Measurements from ENCODE around the gene TBC1D21. TPM values are rescaled to one million over a fixed set of nuclear protein-coding genes. Genes with fewer than 3 reads are reported as not detected.

Gene TBC1D21
- total RNA-seq, 2 donors from 2014 or later: not detected

DNA sequence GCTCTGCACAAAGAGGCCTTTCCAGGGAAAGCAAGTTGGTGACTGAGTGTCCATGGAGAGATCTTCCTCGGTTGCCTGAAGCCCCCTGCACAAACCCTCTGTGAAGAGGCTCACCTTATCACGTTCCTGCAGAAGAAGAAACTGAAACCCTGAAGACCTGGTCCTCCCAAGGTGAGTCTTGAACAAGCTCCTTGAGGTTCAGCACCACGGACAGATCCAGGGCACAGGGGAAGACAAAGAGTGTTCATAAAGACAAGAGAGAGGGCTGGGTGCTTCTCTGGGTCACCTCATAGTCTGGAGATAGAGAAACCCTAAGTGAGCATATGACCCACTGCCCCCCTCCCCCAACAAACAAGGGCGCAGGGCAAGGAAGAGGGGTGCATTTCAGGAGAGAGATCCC, 21.7 kb upstream of the TBC1D21 start:
- DNase-seq (ENCODE audit: low spot score): no peak
- H3K4me1 ChIP-seq (ENCODE audit: control insufficient read depth in 1 of 2, low read depth in 2 of 2): no peaks in the 10 kb centered on the region
- TF ChIP-seq, protein P1, sequence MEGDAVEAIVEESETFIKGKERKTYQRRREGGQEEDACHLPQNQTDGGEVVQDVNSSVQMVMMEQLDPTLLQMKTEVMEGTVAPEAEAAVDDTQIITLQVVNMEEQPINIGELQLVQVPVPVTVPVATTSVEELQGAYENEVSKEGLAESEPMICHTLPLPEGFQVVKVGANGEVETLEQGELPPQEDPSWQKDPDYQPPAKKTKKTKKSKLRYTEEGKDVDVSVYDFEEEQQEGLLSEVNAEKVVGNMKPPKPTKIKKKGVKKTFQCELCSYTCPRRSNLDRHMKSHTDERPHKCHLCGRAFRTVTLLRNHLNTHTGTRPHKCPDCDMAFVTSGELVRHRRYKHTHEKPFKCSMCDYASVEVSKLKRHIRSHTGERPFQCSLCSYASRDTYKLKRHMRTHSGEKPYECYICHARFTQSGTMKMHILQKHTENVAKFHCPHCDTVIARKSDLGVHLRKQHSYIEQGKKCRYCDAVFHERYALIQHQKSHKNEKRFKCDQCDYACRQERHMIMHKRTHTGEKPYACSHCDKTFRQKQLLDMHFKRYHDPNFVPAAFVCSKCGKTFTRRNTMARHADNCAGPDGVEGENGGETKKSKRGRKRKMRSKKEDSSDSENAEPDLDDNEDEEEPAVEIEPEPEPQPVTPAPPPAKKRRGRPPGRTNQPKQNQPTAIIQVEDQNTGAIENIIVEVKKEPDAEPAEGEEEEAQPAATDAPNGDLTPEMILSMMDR (IDR thresholded peaks at IDR 0.05): no peak
- no peaks in the 10 kb centered on the region for H3K9me3 ChIP-seq
- ATAC-seq (ENCODE audit: insufficient number of reproducible peaks, low FRiP score, low read depth): no peak
- H3K36me3 ChIP-seq: no peaks in the 10 kb centered on the region
- H3K27ac ChIP-seq: no peak overlapping the region
- no peak overlapping the region for H3K4me3 ChIP-seq
- no peaks in the 10 kb centered on the region for H3K27me3 ChIP-seq (replicated peaks; ENCODE audit: insufficient read depth)

DNA sequence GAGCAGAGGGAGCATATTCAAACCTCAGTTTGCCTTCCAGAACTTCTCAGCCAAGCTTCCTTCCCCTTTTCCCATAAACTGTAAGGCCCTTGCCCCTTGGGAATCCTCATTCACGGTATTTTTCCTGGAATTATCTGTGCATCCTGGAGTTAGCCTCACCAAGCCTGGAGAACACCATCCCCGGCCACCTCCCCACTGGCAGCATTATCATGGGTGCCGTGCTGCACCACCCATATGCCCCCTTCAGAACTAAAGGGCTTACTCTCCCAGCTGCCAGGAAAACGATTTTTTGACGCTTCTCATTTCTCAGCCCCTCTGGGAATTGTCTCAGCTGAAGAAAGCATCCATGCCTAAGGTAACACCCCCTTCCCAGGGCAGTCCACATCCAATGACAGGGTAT, 20.9 kb upstream of the TBC1D21 start:
- no peak overlapping the region for H3K27ac ChIP-seq
- DNase-seq (ENCODE audit: low spot score): no peak
- no peaks in the 10 kb centered on the region for H3K4me1 ChIP-seq (ENCODE audit: control insufficient read depth in 1 of 2, low read depth in 2 of 2)
- no peak for ATAC-seq (ENCODE audit: insufficient number of reproducible peaks, low FRiP score, low read depth)
- H3K27me3 ChIP-seq (replicated peaks; ENCODE audit: insufficient read depth): no peaks in the 10 kb centered on the region
- TF ChIP-seq, protein P1 (IDR thresholded peaks at IDR 0.05): no peak
- H3K9me3 ChIP-seq: no peaks in the 10 kb centered on the region
- no peak overlapping the region for H3K4me3 ChIP-seq
- H3K36me3 ChIP-seq: no peaks in the 10 kb centered on the region

DNA sequence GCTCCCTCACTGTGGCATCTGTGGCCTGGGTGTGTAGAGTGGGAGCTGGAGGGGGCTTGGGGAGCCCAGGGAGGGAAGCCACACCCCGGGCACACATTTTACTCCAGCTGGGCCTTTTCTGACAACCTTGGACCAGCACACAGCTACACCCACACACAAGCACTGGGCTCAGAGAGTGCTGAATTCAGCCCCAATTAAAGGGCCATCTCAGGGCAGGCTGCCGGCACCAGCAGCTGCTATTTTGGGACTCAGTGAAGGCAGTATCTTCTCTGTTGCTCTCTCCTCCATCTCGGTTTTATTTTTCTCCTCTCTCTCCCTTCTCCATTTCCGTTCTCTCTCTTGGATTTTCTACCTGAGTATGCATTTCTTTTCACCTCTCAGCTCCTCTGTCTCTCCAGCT, 19.1 kb upstream of the TBC1D21 start:
- DNase-seq (ENCODE audit: low spot score) (no peak), ATAC-seq (ENCODE audit: insufficient number of reproducible peaks, low FRiP score, low read depth) (no peak)
- Histone ChIP-seq H3K9me3 (no peaks in the 10 kb centered on the region), H3K36me3 (no peaks in the 10 kb centered on the region), H3K27me3 (replicated peaks; ENCODE audit: insufficient read depth) (no peaks in the 10 kb centered on the region), H3K4me3 (no peak overlapping the region), H3K4me1 (ENCODE audit: control insufficient read depth in 1 of 2, low read depth in 2 of 2) (no peaks in the 10 kb centered on the region), H3K27ac (no peak overlapping the region)
- TF ChIP-seq, protein P1 (IDR thresholded peaks at IDR 0.05): no peak

DNA sequence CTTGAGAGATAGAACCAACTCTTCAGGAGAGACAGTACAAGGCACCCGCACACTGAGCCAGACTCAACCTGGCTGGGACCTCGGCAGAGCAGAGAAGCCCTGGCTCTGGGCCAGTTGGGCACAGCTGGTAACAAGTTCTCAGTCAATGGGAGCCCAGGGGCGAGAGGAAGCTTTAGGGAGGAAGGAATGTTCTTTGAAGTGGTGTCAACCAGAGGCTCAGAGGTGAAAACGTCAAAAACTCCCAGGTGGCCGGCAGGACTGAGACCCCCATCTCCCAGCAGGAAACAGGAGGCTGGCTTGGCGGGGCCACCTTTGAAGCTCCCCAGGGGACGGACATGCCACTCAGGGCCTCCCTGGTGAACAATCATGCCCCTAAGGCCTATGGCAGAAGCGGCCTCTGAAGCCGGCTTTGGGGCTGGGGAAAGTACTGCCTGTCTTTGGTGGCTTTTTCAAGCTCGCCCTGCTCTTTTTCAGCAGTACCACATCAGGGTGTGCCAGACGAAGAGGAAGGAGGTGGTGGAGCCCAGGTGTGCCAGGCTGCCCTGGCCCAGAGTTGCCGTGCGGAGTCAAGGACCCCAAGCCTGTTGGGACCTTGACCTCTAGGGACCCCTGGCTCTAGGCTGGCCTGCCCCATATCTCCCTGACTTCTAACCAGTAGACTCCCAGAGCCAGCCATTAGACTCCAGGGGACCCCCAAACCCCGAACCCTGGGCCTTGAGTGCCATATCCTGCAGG, 16.7 kb upstream of the TBC1D21 start:
- no peak for ATAC-seq (ENCODE audit: insufficient number of reproducible peaks, low FRiP score, low read depth)
- DNase-seq (ENCODE audit: low spot score): no peak
- H3K4me1 ChIP-seq (ENCODE audit: control insufficient read depth in 1 of 2, low read depth in 2 of 2): no peaks in the 10 kb centered on the region
- H3K27ac ChIP-seq: no peak overlapping the region
- no peaks in the 10 kb centered on the region for H3K9me3 ChIP-seq
- H3K4me3 ChIP-seq: no peak overlapping the region
- TF ChIP-seq, protein P1 (IDR thresholded peaks at IDR 0.05): no peak
- no peaks in the 10 kb centered on the region for H3K36me3 ChIP-seq
- H3K27me3 ChIP-seq (replicated peaks; ENCODE audit: insufficient read depth): no peaks in the 10 kb centered on the region

DNA sequence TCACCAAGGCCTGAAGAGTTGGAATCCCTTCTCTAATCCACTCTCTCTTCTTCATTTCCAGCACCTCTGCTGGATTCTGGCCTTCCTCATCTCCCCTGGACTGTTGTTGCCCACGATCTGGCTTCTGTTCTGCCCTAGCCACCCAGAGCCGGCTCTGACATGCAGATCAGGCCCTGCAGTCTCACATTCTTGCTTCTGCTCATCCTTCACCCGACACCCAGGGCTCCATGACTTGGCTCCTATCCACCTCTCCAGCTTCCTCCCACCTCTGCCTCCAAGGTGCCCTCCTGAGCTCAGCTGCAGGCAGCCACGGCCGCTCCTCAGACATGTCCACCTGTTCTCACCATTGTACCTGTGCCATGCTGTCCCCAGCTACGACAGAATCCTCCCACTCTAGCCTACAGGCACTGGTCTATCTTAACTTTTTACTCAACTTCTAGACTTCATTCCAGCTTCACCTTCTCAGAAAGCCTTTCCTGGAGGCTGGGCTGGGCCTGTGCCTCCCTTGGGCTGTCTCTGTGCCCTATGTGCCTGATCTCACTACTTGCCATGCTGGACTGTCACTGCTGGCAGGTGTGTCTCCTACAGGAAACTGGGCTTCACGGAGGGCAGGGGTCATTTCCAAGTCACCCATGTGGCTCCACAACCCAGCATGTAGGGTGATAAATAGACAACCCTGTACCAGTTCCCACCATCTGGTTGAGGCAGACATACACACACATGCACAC, 16.0 kb upstream of the TBC1D21 start:
- Histone ChIP-seq H3K27ac (no peak overlapping the region), H3K9me3 (no peaks in the 10 kb centered on the region), H3K4me3 (no peak overlapping the region), H3K27me3 (replicated peaks; ENCODE audit: insufficient read depth) (no peaks in the 10 kb centered on the region), H3K4me1 (ENCODE audit: control insufficient read depth in 1 of 2, low read depth in 2 of 2) (no peaks in the 10 kb centered on the region), H3K36me3 (no peaks in the 10 kb centered on the region)
- TF ChIP-seq, protein P1 (IDR thresholded peaks at IDR 0.05): no peak
- ATAC-seq (ENCODE audit: insufficient number of reproducible peaks, low FRiP score, low read depth): no peak
- DNase-seq (ENCODE audit: low spot score): no peak

All from thoracic aorta (tissue), 2 donors.